Inferior parietal cortex (tissue), 1 donor: Measurements from ENCODE around the gene SESN3.
"Not testable (repeated sequence)": the region's sequence is repeated elsewhere in the genome, so short reads cannot be mapped to it uniquely, and the experiment has no call there.

Experiments
- DNase-seq: peaks from one replicate; pipeline ENCODE4 v3.0.0-alpha.2; 2016; ENCODE audit errors: extremely low spot score

SESN3 gene, protein sequence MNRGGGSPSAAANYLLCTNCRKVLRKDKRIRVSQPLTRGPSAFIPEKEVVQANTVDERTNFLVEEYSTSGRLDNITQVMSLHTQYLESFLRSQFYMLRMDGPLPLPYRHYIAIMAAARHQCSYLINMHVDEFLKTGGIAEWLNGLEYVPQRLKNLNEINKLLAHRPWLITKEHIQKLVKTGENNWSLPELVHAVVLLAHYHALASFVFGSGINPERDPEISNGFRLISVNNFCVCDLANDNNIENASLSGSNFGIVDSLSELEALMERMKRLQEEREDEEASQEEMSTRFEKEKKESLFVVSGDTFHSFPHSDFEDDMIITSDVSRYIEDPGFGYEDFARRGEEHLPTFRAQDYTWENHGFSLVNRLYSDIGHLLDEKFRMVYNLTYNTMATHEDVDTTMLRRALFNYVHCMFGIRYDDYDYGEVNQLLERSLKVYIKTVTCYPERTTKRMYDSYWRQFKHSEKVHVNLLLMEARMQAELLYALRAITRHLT

DNA sequence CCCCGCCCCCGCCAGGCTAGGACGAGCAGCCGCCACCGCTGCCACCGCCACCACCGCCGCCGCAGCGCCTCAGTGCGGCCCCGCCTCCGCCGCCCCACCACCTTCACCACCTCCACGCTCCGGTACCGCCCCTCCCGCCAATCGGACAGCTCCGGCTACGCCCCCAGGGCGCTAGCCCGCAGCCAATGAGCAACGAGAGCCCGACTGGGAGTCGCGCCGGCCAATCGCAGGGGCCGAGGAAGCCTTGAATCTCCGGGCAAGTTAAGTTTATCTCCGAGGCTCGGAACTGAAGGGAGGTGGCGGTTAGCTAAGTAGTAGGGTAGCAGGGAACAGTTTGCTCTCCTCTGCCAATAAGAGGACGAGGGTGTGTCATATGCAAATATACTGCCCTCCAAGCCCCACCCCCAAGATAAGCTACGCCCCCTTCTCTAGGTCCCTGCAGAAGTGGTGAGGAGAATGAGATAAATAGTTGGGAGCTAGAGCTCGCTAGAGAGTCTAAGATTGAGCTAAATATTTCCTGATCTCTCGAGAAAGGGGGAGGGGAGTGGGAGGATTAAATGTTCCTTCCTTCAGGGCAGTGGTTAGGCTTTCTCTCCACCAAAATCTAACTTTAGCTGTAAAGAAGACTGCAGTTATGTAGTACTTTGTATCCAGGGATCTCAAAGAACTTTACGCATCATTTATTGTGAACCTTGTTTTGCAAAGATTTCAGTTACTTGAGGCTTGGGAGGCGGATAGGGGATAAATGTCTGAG is at the start of gene SESN3:
Gene SESN3, minus strand, starts transcription at position 76 of the 754 bp plus-strand sequence. CDS start 342 bp downstream, outside the sequence.
- peak; percentile 97 for DNase-seq

DNA sequence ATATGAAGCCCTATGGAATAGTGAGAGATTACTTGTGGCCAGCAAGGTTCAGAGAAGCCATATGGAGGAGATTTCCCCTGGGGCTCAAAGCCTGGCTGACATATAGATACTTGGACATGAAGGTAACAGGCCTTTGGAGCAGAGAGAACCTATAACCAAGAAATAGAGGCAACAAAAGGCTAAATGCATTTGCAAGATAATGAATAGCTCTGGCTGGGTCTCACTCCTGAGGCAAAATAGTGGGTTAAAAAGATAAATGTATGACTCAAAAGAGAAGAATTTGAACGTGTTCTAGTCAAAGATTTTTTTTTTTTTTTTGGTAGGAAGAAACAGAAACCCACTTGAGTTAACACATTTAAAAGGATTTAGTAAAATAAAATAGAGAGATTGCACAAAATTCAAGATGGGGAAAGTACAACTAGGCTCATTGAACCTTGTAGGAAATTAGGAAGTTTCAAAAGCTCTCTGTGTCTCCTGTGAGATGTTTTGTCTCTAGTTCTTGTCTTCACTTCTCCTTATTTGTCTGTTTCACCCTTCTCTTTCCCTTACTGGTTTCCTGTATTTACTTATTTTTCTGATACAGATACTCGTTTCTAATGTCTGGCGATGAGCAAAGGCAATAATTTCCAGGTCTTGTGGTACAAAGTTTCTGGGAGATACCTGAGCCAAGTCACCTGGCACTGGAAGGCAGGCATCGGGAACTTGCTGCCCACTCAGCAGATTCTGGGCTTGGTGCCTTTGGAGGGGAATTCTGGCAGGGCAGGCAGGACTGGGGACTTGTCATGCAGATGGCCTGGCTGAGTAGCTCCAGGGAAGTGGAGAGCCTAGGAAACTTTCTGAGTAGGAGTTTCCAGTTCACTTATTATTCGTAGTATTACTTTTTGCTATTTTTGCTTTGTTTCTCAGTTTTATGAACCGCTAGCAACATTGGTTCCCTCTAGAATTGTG is 49.2 kb upstream of the SESN3 start:
- no peak for DNase-seq

DNA sequence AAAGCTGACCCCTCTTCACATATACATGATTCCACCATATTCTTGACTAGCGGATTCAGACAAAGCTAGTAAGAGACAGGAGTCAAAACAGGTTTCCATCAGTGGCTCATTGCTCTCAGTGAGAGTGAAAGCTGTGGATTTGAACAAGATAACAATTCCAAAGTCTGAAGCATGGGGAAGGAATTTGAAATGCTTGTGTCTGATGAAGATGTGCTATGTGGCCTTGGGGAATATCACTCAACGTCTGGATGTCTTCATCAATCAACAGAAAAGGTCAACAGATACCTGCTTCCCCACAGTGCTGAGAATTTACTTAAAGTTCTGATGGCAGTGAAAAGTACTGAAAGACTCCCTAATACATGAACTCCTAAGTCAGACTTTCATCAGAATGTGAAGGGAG is 46.9 kb upstream of the SESN3 start:
- no peak for DNase-seq

DNA sequence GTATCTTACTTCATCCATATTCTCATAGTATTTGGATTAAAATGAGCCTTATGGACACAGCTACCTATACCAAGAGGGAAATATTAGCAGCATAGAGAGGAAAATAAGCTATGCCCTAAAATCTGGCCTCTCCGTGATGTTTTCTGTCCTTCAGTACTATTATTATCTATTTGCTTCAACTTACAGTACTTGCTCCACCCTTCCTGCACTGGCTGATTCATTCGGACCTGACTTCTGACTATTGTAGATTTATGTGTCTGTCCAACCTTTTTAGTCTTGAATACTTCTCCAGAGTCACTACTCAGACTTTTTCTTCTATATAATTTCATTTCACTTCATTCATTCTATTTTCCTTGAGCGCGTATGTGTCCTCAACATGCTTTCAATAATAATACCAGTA is 45.1 kb upstream of the SESN3 start:
- DNase-seq = no peak

DNA sequence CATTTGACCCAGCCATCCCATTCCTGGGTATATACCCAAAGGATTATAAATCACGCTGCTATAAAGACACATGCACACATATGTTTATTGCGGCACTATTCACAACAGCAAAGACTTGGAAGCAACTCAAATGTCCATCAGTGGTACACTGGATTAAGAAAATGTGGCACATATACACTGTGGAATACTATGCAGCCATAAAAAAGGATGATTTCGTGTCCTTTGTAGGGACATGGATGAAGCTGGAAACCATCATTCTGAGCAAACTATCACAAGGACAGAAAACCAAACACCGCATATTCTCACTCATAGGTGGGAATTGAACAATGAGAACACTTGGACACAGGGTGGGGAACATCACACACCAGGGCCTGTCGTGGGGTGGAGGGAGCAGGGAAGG is 42.6 kb upstream of the SESN3 start:
- DNase-seq = not testable (repeated sequence)

DNA sequence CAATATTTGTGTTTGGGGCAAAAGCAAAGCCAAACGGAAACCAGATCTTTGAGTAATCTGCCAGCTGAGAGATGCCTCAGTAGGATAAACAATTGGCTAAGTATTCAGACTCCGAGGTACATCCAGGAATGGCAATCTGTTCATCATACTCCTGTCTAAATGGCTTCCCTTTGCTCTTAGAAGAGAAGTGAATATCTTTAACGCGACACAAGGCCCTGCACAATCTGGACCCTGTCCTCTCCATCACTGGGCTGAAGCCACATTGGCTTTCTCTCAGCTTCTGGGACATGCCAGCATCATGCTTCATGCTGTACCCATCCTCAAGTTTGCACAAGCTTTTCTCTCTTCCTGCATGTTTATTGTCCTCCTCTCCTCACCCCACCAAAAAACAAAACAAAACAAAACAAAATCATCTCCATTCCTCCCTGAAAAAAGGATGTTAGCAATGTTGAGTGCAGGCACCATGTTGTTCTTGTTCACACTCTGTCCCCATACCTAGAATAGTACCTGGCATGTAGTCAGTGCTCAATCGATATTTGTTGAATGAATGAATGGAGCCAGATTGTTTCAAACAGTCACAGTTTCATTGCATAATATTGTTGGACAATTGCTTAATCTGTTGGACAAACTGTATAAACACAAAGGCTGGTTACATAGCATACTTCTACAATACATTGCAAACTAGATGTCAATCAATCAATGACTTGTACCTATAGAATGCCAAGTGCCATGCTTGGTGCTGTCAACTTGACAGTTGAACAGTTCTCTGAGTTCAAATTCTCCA is 38.2 kb upstream of the SESN3 start:
- no peak for DNase-seq

DNA sequence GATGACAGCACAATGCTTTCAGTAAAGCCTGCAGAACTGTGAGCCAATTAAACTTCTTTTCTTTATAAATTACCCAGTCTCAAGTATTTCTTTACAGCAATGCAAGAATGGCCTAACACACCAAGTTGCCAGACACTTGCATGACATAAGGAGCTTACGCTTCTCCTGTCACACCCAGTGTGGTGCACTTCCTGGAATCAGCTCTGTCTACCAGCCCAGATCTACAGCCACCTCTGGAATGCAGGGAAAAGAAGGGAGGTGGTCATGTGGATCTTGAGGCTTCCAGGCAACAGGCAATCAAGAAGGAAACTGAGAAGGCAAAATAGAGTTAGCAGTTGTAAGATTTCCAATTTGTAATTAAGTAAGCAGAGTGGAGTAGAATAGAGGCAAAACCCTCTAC is 37.4 kb upstream of the SESN3 start:
- no peak for DNase-seq

DNA sequence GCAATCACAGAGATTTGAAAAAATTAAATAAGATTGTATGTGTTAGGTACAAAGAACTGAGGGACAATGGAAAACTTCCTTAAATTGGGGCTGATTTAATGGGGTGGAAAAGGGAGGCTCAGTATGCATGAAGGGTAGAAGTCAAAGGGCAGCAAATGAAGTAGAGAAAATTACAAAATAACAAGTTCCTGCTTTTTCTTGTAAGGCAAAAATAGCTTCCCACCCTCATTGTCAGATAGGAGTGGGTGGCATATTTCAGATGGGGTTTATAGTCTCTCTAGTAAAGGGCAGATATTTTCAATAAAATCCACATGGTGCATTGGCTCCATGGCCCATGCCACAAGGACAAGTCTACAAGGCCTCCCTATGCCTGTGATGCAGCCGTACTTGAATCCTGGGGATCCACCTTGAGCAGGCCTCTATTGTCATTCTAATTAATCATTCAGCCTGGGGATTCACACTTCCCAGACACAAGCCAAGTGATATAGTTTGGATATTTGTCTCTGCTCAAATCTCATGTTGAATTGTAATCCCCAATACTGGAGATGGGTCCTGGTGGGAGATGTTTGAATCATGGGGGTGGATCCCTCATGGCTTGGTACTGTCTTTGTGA is 36.7 kb upstream of the SESN3 start:
- no peak for DNase-seq

DNA sequence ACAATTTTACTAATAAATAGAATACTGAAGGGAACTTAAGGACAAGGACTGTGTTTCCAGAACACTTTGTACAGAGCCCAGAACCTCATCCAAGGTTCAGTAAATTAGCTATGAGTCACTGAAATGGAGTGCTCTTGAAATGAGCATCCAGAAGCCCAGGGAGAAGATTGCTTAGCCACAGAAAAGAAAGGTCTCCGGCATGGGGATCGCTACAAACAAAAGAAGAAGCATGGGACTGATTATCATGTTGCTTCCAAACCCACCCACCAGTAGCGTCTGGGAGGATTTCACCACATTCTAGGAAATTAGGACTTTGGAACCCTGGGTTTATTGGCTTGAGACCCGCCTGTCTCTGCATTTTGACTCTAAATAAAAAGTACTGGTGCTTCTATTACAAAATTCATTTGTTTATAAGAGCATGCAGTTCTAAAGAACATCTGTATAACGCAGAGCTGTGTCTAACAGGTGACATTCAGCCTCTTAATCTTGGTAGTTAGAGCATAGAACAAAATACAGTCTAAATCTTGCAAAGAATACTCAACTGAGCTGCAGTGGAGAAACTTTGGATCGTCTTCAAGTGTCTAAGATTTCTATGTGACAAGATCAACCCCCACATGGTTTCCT is 35.9 kb upstream of the SESN3 start:
- DNase-seq = no peak

DNA sequence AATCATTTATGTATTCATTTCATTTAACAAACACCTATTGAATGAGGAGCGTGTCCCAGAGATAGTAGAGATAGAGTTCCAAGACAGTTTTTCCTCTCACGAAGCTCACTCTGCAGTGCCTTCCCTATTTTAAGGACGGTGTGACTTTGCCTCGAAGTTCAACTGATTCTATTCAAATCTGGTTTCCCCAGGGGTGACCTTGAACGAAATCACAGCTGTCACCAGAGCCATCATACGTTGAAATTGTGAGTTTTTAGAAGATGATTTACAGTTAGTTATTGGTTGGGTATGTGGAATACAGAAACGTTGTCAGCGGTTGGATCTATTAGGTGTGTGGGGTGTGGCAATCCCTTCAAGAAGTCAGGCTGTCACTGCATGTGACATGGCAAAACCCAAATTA is 33.9 kb upstream of the SESN3 start:
- no peak for DNase-seq

DNA sequence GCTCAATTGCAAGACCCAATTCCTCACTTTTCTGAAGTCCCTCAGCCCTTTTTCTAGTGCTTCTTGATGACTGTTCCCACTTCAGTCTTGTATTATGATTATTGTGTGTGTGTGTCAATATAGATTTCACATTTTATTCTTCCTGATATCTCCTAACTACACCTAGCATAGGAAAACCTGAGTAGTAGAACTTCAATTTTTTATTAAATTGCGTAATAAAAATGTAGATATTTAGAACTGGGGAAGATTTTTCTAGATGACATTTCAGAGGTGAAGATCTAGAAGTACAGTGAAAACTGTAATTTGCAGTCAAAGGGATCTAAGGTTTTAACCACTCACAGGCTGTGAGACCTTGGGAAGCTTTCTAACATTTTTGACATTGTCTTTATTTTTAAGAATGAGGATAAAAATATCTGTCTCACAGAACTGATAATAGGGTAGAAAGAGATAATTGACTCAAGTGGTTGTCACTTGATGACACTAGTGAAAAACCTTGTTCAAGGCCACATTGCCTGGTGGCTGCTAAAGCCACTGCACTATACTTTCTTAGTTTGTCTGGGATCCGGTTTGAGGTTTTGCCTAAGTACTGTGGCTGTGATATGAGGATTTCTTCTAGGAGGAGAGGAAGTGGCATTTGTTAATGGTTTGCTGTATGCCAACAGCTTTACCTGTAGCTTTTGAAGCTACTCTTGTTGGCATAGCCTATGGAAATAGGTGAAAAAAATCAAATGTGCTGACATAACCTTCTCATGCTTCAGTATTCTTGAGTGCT is 32.2 kb upstream of the SESN3 start:
- DNase-seq = no peak

DNA sequence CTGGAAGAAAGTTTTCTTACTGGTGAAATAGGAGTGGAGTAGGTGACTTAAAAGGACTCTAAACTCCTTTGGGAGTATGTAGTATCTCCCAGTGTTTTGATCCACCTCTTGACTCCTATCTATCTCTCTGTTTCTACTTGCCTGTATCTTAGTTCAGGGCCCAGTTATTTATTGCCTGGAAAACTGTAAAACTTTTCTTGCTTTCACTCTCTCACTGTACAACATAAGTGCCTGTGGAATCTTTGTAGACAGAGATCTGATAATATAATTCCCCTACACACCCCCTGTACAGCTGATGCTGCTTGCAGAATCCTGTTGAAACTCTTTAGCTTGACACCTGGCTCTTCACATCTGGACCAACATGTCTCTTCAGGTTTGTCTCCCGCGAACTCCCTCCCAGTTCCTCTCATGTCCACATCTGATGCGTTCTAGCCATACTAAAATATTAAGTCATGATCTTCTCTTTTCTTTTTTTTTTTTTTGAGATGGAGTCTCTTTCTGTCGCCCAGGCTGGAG is 26.5 kb upstream of the SESN3 start:
- DNase-seq = no peak

DNA sequence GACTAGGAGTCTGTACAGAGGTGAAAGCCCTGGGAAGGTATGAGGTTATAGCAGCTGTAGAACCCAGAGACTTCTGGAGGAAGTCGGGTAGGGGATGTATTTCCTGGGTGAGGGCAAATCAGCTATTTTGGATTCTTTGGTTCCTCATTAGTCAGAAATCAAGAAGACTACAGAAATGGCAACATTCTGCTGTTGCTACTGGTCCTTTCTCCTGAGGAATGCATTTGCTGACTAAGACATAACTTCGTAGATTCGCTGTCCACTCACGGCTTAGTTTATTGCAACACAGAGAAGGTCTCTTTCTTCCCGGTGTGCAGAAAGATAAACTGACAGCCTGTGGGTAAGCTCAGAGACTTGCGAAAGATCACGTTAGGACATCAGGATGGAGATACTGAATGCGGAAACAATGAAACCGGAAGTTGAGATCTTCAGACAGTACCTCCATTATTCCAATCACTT is 25.3 kb upstream of the SESN3 start:
- DNase-seq = no peak

DNA sequence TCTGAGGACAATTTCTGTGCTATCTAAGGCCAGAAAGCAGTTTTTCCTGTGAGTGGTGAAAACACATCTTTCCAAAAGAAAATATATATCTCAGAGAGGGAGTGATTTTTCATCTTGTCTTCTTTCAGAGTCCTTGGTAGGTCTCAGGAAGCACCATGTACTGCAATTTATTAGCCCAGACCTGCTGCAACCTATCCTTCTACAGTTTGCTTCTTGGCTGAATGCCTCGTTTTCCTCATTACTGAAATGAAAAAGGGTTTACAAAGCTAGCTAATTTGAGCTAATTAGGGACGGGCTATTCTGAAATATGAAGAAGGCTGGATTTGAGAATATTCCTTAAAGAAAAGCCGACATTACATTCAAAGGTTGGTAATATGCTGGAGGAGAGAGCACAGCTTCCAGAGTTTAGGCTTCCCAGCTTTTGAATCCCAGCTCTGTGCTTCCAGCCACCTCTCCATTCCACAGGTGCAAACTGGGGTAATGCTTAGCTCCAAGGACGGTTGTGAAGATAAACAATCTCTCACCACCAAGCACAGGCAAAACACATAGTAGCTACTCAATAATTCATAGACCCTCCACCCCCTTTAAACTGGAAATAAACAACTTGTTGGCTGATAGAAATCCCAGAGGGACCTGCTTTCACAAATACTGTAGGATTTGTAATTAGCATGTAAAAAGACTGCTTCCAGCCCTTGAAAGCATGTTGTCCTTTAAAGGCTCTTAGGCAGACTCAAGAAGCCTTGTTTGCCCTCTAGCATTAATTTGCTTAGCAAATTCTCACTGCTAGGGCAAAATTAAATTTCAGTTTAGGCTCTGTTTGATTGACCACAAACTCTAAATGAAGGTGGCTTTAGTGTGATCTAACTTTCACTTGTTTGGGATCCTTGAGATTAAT is 24.5 kb upstream of the SESN3 start:
- DNase-seq = peak; percentile 36

DNA sequence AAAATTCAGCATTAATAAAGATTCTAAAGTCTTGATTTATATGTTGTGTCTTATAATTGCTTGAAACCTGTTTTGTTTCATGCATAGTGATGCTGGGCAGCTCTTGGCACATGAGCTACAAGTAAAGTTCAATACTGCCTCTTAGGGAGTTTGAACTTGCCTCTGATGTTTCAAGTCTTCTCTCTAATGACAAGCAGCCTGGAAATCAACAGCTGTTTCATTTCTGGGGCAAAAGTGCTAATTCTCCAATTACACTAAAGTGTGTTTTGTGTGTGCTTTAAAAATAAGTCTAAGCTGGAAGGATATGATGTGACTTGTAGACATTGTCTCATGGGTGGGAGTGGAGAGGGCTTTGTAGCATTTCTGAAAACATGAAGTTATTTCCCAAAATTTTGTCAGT is 23.7 kb upstream of the SESN3 start:
- DNase-seq = peak; percentile 42

DNA sequence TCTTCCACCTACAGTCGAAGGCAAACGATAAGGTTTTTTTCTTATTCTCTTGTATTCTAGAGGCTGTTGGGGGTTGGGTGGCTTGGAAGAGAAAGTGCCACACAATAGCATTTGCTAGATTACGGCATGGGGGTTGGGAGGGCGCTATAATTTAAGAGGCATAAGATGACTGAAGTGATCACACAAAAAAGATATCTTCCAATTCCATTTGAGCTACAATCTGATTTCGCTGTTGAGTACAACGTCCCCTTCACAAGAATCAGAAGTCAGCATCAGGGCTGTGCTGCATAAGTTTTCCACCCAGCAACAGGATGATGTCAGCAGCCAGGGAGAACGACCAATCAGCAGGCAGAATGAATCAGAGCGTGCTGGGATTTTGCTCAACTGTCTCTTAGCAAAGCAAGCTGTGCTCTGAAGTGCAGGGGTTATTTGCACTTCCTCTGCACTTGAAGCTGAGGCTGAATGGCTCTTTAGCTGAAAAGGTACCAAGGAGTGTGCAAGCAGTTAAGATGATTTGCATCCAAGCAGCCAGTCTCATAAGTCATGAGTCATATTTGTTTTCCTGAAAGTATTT is 23.2 kb upstream of the SESN3 start:
- DNase-seq = peak; percentile 93

DNA sequence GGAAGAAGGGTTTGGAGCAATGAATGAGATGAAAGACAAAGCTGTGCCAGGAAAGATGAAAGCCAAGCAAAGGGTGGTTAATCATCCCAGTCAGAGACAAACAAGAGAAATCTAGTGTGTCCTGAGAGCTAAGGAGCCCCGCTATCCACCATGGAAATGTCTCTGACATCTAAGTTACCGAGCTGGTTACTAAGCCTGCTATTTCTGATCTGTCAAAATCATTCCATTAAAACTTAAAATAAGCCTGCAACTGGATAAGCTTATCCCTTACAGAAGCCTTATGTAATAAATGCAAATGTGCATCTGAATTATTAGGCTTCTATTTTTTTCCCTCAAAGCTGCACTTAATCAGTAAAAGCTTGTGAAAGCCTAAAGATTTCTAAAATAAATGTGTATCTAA is 22.1 kb upstream of the SESN3 start:
- peak; percentile 32 for DNase-seq

DNA sequence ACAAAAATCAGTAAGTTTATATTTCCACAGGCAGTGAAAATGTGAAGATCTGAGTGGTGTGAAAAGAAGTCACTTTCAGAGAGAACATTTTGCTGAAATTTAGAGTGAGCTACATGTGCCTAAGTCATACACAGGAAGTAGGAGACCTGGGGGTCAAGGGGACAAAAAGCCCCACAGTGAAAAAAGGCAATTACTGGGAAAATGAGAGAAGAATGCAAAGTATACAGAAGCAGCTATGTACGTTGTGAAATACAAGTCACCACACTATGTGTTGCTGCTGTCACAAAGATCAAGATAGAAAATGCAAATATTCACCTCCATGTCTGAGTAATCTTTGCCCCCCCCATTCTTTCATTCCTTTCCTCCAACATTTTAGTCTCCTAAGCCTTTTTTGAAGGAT is 21.6 kb upstream of the SESN3 start:
- no peak for DNase-seq
